Skin epidermis (tissue), 12 donors: ENCODE data around the gene CASP4.
A peak's percentile ranks its signal among the peaks of the same experiment; 100 is the strongest.
"Not testable (repeated sequence)": the region's sequence is repeated elsewhere in the genome, so short reads cannot be mapped to it uniquely, and the experiment has no call there.

ENCODE experiments used
- H3K27ac ChIP-seq, 21 experiments: fragments of 200-600 bp; sonication (generic) in 11 of 21; one replicate each; pipeline ENCODE4 v1.5.0; 2020; ENCODE audit warnings: mild to moderate bottlenecking in 3 of 21, inconsistent platforms in 2 of 21, moderate library complexity in 2 of 21
- H3K4me3 ChIP-seq, 7 experiments: fragments of 200-600 bp; sonication (generic) in 2 of 7; one replicate each; pipeline ENCODE4 v1.5.0; 2020; ENCODE audit warnings: inconsistent platforms in 2 of 7, mild to moderate bottlenecking in 2 of 7, moderate library complexity in 1 of 7

Gene CASP4

DNA sequence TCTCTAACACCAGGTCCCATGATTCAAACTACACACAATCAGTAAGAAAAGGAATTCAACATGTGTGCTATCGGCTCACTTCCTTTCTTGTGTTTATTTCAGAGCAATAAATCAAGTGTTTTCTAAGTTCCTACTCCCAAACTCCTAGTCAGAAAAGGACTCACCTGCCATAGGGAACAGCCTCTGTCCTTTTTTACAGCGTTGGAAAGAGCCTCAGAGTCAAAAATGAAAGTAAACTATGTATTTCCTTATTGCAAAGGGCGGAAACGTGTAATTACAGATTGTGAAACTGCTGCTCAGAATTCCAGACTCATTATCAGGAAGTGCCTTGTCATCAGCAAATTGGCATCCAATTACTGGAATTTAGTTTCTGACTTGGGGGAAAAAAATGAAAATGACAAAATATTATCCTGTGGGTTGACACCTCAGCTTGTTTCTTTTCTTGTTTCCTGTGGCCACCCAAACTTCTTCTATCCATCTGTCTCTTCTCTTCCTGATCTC lies at the start of gene CASP4:
TSS of gene CASP4 (minus strand) at position 220 of the 501 bp plus-strand sequence. CDS start at position 171, 49 bp downstream.
- H3K4me3 ChIP-seq, result peak within 1 kb of the TSS; percentile 36 to 59 (median 47)
- peak within 1 kb of the TSS; percentile 73 to 97 (median 90) for H3K27ac ChIP-seq

DNA sequence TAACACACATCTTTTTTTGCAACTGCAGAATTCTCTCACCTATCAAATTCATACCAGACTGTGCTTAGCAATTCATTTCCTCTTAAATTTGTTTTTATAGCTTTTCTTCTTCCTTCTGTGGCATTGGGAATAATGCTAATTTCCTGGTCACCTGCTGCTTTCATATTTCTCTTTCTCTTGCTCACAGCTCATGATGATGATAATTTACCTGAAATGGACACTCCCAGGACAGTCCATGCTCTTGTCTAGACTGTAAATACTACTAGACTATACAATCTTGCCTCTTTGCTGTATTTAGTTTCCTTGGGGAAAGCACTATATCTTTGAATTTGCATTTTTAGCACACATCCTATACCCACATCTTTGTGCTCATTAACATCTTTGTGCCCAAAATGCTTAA lies 39.1 kb upstream of the CASP4 start:
- H3K4me3 ChIP-seq, result no peak overlapping the region
- no peak overlapping the region for H3K27ac ChIP-seq

DNA sequence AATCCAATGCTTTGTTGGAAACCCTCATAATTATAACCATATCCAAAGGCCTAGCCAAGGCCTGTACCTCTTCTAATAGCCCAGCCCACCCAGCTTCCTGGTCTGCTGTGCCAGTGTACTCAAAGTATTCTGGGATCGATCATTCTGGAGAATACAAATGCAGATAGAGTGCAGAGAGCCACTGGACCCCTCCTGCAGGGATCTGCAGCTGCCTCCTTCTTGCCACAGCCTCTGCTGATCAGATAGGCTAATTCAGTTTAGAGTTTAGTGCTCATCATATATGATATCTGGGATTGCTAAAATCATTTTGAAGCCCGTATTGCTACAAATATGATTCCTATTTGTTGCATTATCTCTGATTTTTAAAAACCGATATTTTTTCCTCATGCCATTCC lies 37.1 kb upstream of the CASP4 start:
- no peak overlapping the region for H3K4me3 ChIP-seq

DNA sequence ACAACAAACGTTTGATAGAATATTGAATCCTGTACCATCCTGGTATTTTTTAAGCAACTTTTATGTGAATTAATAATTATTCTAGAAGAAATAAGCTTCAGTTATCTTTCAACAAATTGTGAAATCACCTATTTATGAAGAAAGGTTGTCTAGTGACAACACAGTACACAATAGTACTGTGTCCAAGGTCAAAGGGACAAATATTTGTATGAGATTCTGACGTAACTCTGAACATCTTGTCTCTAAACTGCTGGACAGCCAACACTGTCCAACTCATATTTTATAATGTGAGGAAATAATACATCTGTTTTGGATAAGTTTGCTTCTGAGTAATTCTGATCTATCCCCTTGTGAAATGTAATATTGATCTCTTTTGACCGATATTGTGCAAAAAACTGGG lies 35.6 kb upstream of the CASP4 start:
- H3K4me3 ChIP-seq, result no peak overlapping the region
- H3K27ac ChIP-seq, result no peak overlapping the region

More for the DNA sequence above, 37.1 kb upstream of the CASP4 start:
- H3K27ac ChIP-seq, result no peak overlapping the region

DNA sequence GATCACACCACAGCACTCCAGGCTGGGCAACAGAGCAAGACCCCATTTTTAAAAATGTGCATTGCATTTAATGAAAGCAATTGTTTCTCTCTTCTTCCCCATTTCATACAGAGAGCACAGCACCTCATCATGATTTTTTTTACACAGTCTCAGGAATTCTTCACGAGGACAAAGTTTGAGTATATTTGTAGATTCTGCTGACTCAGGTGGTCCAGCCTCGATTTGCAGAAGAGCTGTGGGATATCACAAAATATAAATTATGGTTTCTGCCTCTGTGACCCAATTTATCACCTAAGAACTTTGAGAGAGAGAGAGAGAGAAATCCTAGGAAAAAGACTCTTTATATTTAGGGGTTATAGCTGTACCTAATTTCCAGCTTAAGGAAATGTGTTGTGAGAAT lies 34.8 kb upstream of the CASP4 start:
- Histone ChIP-seq H3K27ac (no peak overlapping the region), H3K4me3 (no peak overlapping the region)

DNA sequence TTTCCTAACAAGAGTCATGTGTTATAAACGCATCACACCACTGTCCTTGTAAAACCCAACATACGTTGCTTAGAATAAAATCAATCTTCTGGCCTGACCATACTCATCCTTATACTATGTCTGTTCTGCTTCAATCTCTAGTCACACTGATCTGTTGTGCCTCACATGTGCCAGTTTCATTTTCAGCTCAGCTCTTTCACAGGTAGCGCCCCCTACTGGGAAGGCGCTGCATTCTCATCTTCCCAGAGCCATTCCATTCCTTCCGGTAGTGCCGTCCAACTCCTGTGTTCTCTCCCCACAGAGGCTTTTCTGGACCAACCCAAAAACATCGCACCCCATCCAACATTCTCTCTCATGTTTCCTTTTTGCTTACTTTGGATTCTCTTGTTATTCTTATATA lies 32.4 kb upstream of the CASP4 start:
- no peak overlapping the region for H3K27ac ChIP-seq
- no peak overlapping the region for H3K4me3 ChIP-seq

DNA sequence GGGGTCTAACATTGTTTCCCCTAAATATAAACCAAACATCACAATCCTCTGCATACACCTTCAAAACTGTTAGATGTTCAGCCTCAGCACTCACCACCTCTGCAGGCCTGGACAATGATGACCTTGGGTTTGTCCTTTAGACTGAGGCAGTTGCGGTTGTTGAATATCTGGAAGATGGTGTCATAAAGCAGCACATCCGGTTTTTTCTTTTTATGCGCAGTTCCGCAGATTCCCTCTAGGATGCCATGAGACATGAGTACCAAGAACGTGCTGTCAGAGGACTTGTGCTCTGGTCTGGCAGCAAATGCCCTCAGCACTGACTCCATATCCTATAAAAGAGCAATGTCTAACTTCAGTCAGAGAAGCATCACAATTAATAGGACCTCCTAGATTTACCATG lies 31.8 kb upstream of the CASP4 start:
- Histone ChIP-seq H3K4me3 (no peak overlapping the region), H3K27ac (no peak overlapping the region)

DNA sequence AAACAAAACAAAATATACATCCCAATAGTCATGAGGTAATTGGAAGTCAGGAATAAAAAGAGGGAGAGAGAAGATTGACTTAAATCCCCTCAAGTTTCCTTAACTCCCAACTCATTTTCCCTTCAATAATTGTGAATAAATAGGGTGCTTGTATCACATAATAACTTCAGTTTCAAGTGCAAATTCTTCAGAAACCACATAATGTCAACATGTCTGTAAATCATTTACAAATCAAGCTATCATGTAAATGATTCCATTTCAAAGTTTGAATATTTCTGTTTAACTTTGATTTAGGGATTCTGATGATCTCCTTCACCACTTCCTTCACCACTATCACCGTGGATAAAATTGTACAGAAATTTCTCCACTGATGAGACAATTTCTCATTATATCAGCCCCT lies 31.3 kb upstream of the CASP4 start:
- Histone ChIP-seq H3K27ac (no peak overlapping the region), H3K4me3 (no peak overlapping the region)

DNA sequence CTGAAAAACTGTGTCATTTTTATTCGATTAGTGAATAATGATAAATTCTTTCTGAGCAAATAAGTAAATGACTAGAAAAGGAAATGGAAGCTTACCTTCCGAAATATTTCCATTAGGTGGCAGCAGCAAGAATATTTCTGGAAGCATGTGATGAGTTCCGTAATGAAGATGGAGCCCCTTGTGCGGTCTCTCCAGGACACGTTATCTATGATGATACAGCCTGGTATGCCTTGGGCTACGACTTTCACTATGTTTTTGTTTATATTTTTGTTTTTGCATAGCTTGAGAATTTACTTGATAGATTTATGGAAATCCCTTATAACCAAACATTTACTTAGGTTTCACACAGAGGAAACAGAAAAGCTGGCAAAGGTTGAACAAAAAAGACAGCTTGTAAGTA lies 28.9 kb upstream of the CASP4 start:
- no peak overlapping the region for H3K27ac ChIP-seq

DNA sequence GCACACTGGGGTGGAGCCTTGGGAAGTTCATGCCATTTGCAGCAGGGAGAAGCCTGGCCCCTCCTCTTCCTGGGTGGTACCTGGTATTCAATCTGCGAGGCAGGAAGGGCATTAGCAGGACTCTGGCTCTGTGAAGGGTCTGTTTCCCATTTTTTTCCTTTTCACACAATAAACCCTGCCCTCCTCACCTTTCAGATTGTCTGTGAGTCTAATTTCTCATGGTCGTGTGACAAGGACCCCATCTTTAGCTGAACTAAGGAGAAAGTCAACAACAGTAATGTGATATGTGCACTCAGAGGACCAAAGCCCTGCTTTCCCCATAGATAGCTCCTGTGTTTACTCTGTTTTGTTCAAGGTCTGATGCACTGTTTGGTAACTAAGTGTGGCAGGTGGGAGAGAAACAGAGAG lies 26.6 kb upstream of the CASP4 start:
- no peak overlapping the region for H3K4me3 ChIP-seq
- no peak overlapping the region for H3K27ac ChIP-seq

More for the DNA sequence above, 28.9 kb upstream of the CASP4 start:
- no peak overlapping the region for H3K4me3 ChIP-seq

DNA sequence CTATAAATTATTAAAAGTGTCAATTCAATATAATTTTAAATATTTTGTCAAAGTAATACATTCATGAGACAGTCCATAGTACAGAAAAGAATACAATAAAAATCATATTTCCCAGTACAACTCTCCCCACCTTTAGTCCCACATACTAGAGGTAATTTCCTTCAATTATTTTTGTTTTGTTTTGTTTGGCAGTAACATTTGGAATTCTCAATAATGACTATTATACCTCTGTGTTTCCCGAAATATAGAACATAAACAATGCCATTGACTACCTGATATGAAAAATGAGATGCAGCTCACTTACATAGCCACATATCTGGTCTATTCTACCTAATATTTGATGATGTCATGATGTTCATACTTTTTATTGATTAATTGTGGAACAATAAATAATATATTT lies 24.4 kb upstream of the CASP4 start:
- Histone ChIP-seq H3K4me3 (no peak overlapping the region), H3K27ac (no peak overlapping the region)

DNA sequence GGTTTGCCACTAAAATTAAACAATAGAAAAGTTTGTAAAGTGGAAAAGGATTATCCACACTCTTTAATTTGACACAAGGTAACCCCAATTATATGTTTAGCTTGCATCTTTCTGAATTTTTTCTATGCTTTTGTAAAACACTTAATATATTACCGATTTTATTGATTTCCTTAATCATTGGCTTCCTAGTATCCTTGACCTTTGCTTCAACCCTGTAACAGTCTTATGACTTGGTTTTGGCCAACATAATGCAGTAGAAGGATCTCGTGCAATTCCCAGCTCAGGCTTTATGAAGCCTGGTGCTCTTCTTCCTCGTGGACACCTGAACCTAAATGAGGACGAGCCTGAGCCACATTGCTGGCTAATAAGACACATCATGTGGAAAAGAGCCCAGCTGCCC lies 23.6 kb upstream of the CASP4 start:
- Histone ChIP-seq H3K4me3 (no peak overlapping the region), H3K27ac (no peak overlapping the region)

DNA sequence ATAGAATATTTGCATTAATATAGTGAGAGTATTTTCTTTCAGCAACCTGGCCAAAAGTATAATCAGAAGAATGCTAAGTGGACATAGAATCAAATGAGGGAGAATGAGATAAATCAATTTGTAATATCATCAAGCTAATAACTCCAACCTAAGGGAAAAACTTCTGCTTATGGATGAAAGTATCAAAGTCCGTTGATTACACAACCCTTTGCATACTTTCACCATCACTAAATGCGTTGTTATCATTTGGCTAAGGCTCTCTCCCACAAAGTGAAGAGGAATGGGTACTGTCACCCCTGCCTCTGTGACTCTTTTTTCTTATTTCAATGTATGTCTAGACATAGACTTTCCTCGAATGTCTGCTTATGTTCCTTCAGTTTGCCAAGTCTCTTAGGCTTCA lies 16.4 kb upstream of the CASP4 start:
- no peak overlapping the region for H3K27ac ChIP-seq

DNA sequence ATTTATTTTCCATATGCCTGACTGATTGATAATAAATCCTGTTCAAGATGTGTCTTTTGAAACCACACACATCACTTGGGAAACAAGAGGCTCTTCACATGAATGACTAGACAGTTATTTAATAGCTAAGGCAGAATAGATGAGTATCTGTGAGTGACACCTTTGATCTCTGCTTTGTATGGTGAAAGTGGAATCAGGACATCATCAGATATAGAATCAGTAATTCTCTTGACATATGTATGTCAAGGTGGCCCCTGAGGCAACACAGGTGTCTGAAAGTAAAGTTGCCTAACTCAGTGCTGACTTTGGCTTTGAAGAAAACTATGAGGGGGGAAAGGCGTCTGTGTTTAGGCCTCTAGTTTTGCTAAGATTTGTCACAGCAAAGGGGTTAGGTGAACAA lies 11.5 kb upstream of the CASP4 start:
- H3K4me3 ChIP-seq, result no peak overlapping the region

More for the DNA sequence above, 16.4 kb upstream of the CASP4 start:
- H3K4me3 ChIP-seq, result no peak overlapping the region

DNA sequence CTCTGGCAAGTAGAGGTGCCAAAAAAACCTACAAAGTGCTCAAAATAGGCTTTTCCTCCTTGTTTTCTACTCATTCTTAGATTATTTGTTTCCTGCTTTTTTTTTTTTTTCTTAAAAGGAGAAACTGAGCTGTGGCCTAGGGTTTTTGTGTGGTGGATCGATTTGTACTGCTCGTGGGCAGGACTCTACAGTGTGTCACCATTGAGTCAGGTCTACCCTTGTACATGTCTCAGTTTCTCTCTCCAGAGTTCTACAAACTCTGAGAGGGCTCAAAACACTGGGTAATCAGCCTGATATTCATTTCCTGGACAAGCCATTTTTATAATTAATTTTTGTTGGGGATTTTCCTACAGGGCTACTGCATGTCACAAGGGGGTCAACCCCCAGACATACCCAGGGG lies 5.2 kb upstream of the CASP4 start:
- Histone ChIP-seq H3K4me3 (no peak overlapping the region), H3K27ac (no peak overlapping the region)

More for the DNA sequence above, 11.5 kb upstream of the CASP4 start:
- no peak overlapping the region for H3K27ac ChIP-seq

DNA sequence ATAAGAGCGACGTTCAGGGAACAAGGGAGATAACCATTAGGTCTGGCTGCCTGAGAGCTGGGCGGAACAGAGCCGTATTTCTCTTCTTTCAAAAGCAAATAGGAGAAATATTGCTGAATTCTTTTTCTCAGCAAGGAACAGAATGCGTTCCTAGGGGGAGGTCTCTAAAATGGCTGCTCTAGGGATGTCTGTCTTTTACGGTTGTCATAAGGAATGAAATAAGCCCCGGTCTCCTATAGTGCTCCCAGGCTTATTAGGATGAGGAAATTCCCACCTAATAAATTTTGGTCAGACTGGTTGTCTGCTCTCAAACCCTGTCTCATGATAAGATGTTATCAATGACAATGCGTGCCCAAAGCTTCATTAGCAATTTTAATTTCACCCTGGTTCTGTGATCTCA lies 4.5 kb upstream of the CASP4 start:
- H3K4me3 ChIP-seq, H3K27ac ChIP-seq: not testable (repeated sequence)

DNA sequence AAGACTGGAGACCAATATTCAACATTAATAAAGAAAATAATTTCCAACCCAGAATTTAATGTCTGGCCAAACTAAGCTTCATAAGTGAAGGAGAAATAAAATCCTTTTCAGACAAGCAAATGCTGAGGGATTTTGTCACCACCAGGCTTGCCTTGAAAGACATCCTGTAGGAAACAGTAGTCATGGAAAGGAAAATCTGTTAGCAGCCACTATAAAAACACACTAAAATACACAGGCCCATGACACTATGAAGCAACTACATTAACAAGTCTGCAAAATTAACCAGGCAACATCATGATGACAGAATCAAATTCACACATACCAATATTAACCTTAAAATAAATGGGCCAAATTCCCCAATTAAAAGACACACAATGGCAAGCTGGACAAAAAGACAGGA lies 2.4 kb upstream of the CASP4 start:
- Histone ChIP-seq H3K27ac (no peak overlapping the region), H3K4me3 (no peak overlapping the region)

DNA sequence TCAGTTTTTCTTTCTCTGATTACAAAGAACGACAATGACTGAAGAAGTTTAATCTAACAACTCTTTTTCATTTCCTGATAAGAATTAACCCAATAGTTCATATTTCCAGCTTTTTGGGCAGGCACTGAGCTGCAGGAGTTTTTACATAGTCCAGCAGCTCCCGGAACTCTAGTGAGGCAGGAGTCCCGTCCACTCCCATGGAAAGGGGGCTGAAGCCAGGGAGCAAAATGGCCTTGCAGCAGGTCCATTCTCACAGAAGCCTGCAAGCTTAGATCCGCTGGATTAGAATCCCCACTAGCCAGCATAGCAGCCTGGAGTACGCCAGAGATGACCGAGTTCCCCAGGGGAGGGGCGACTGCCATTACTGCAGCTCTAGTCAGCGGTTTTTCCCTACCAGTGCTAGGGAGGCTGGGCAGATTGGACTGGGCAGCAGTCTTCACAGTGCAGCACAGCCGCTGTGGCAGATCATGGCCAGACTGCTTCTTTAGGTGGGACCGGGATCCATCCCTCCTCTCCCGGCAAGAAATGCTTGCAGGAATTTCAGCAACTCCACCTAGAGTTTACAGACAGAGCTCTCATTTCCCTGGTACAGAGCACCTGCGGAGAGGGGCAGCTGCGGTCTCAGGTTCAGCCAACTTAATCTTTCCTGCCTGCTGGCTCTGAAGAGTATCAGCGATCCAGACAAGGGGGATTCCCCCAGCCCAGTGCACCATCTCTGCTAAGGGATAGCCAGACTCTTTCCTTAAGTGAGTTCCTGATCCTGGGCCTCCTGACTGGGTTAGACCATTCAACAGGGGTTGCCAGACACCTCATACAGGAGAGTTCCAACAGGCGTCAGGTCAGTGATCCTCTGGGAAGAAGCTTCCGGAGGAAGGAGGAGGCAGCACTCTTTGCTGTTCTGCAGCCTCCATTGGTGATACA lies 742 bp upstream of the CASP4 start:
- H3K27ac ChIP-seq, result peak overlapping the region; percentile 57 to 97 (median 90)

DNA sequence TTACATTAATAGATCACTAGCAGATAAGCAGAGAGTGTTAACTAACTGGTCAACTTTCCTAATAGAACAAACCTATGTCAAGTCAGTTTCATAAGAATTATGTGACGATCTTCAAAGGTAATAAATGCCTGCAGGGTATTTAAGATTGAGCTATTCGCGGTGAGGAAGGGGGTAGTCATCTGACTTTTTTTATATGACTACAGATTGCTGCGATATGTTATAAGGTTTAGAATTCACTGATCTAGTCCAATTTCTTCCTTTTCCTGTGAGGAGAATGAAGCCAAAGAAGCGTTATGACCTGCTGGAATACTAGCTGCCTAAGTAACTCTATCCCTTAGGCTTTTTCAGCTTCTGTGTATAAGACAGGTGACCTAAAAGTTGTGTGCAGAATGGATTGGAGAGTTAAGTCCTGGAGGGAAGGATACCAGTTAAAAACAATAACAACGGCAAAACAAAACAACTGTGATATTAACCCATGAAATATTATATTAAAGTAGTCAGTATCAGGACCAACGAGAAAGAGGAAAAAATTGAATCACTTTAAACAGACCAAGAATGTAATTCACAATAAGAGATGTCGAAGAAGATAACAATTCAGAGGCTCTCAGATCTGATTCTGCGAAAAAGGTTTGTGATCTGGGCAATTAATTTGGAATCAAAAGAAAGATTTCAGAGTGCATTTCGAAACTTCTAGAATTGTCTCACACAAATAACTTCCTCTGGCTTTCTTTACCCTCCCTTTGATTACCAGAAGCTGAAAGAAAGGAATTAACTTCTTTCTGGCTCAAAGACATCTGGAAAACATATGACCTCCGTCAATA lies 630 bp downstream of the CASP4 start:
- peak overlapping the region; percentile 73 to 97 (median 90) for H3K27ac ChIP-seq
- peak overlapping the region; percentile 36 to 59 (median 47) for H3K4me3 ChIP-seq

More for the DNA sequence above, 742 bp upstream of the CASP4 start:
- H3K4me3 ChIP-seq, result peak overlapping the region; percentile 36 to 59 (median 47)

DNA sequence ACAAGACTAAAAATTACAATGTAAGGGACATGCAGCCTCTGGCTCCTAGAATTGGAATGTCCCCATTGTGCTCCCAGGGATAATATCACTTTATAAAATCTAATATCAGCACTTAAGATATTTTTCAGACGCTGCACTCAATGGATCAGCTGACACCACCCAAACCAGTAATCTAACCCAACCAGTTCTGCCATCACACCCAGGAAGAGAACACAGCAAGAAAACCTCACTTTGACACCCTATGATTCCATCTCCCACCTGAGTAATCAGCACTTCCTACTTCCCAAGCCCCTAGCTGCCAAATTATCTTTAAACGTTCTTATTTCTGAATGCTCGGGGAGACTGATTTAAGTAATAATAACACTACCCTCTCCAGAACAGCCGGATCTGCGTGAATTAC lies 2.6 kb downstream of the CASP4 start:
- H3K27ac ChIP-seq, result peak overlapping the region in 16 of 21 experiments; percentile 1 to 97 (median 89)
- H3K4me3 ChIP-seq, result peak overlapping the region in 4 of 7 experiments; percentile 4 to 58 (median 26)
